ENCODE measurements around the gene BRPF3. TPM values are rescaled to one million over a fixed set of nuclear protein-coding genes. Genes with fewer than 3 reads are reported as not detected.

The BRPF3 gene
- total and polyA plus RNA-seq, 8 donors: 7.0 to 343 (median 21.1) TPM

- Histone ChIP-seq H3K9me3 (no peaks in the 10 kb centered on the region), H3K27ac (no peak overlapping the region), H3K4me3 (no peak overlapping the region), H3K36me3 (peaks cover 29 to 98% (median 91%) of the 10 kb centered on the region in 4 donors), H3K4me1 (peaks cover 3 to 30% (median 12%) of the 10 kb centered on the region in 4 donors), H3K27me3 (no peaks in the 10 kb centered on the region)
- TF ChIP-seq POLR2A (IDR thresholded peaks at IDR 0.05) (no peak), EP300 (IDR thresholded peaks at IDR 0.05) (no peak), CTCF (IDR thresholded peaks at IDR 0.05) (no peak), POLR2AphosphoS5 (IDR thresholded peaks at IDR 0.05) (no peak)
- 81 to 100% (median 93%) methylated on average over 1 of the region's 1 CpG for WGBS, 5 donors
- intact Hi-C loops (cut with DNase I; ENCODE audit: low total_unique reads): no loop called here
- no peak for DNase-seq
These were observed 27.2 kb downstream of the BRPF3 start for GRCh38 chr6:36223706-36224105.

- peaks cover 38 to 98% (median 91%) of the 10 kb centered on the region in 4 donors for H3K36me3 ChIP-seq
- WGBS, 5 donors: 72 to 89% (median 86%) methylated on average over 3 to 5 of the region's 5 CpGs
- H3K4me3 ChIP-seq: no peak overlapping the region
- intact Hi-C loops (cut with DNase I; ENCODE audit: low total_unique reads): no loop called here
- TF ChIP-seq POLR2AphosphoS5 (IDR thresholded peaks at IDR 0.05) (no peak), CTCF (IDR thresholded peaks at IDR 0.05) (no peak)
- H3K27me3 ChIP-seq: no peaks in the 10 kb centered on the region
- DNase-seq: no peak
- no peaks in the 10 kb centered on the region for H3K9me3 ChIP-seq
- H3K27ac ChIP-seq: no peak overlapping the region
- peaks cover 3 to 30% (median 12%) of the 10 kb centered on the region in 4 donors for H3K4me1 ChIP-seq
These were observed 28.4 kb downstream of the BRPF3 start for GRCh38 chr6:36224918-36225461.

- intact Hi-C loops (cut with DNase I; ENCODE audit: low total_unique reads): no loop called here
- TF ChIP-seq POLR2AphosphoS5 (IDR thresholded peaks at IDR 0.05) (no peak), CTCF (IDR thresholded peaks at IDR 0.05) (no peak), EP300 (IDR thresholded peaks at IDR 0.05) (no peak), POLR2A (IDR thresholded peaks at IDR 0.05) (no peak)
- Histone ChIP-seq H3K9me3 (no peaks in the 10 kb centered on the region), H3K27ac (no peak overlapping the region), H3K27me3 (no peaks in the 10 kb centered on the region), H3K4me1 (peaks cover 3 to 30% (median 12%) of the 10 kb centered on the region in 4 donors), H3K36me3 (peaks cover 53 to 99% (median 97%) of the 10 kb centered on the region in 4 donors), H3K4me3 (no peak overlapping the region)
- WGBS, 5 donors: 59 to 80% (median 64%) methylated on average over 4 of the region's 4 CpGs
- no peak for DNase-seq
These were observed 30.0 kb downstream of the BRPF3 start for GRCh38 chr6:36226438-36227047.

GRCh38 chr6:36227379-36228228 is 31.1 kb downstream of the BRPF3 start:
- Histone ChIP-seq H3K27me3 (no peaks in the 10 kb centered on the region), H3K36me3 (peaks cover 44 to 99% (median 96%) of the 10 kb centered on the region in 4 donors), H3K4me3 (no peak overlapping the region), H3K9me3 (no peaks in the 10 kb centered on the region), H3K4me1 (peaks cover 3 to 30% (median 12%) of the 10 kb centered on the region in 4 donors), H3K27ac (peak overlapping the region in 2 of 5 donors; percentile 27 to 62)
- WGBS, 5 donors: 28 to 46% (median 37%) methylated on average over 1 of the region's 1 CpG
- DNase-seq: peak in 1 of 2 donors; percentile 37
- no peak for TF ChIP-seq CTCF (IDR thresholded peaks at IDR 0.05)
- TF ChIP-seq POLR2AphosphoS5 (IDR thresholded peaks at IDR 0.05): no peak
- TF ChIP-seq POLR2A (IDR thresholded peaks at IDR 0.05): no peak
- no peak for TF ChIP-seq EP300 (IDR thresholded peaks at IDR 0.05)
- intact Hi-C loops (cut with DNase I; ENCODE audit: low total_unique reads): no loop called here
